Endothelial cell of hepatic sinusoid (primary cell): ENCODE measurements around the gene METTL1.

Experiments used
- in situ Hi-C: cut with HindIII; loops from 2 replicates; pipeline ENCODE4 v1.10.0; 2017; ENCODE audit warnings: low sequenced_read_pairs

The METTL1 gene

GRCh38 chr12:57739914-57740538 lies 31.9 kb downstream of the METTL1 start:
- in situ Hi-C loops = no loop called here

GRCh38 chr12:57739387-57739786 lies 32.5 kb downstream of the METTL1 start:
- in situ Hi-C loops = no loop called here

- in situ Hi-C loops = no loop called here
Observed at GRCh38 chr12:57738661-57739237, 33.2 kb downstream of the METTL1 start, which contains the start of gene AGAP2. TSS of gene AGAP2 (minus strand) at chr12:57738742. CDS start at chr12:57738246, 496 bp downstream.

GRCh38 chr12:57737467-57738460 lies 34.1 kb downstream of the METTL1 start:
- in situ Hi-C loops = no loop called here

- in situ Hi-C loops = no loop called here
Observed at GRCh38 chr12:57736741-57737466, 35.0 kb downstream of the METTL1 start.

- in situ Hi-C loops = no loop called here
Observed at GRCh38 chr12:57735952-57736740, 35.8 kb downstream of the METTL1 start.

GRCh38 chr12:57735198-57735855 lies 36.6 kb downstream of the METTL1 start:
- in situ Hi-C loops = no loop called here

- in situ Hi-C loops = no loop called here
Observed at GRCh38 chr12:57734591-57734990, 37.3 kb downstream of the METTL1 start.

GRCh38 chr12:57733928-57734327 lies 38.0 kb downstream of the METTL1 start:
- in situ Hi-C loops = no loop called here

GRCh38 chr12:57732726-57733593 lies 38.9 kb downstream of the METTL1 start:
- in situ Hi-C loops = no loop called here

- in situ Hi-C loops = no loop called here
Observed at GRCh38 chr12:57732270-57732669, 39.6 kb downstream of the METTL1 start.

GRCh38 chr12:57731411-57732080 lies 40.4 kb downstream of the METTL1 start:
- in situ Hi-C loops = no loop called here

- in situ Hi-C loops = no loop called here
Observed at GRCh38 chr12:57730336-57731067, 41.4 kb downstream of the METTL1 start.

- in situ Hi-C loops = no loop called here
Observed at GRCh38 chr12:57729321-57729844, 42.5 kb downstream of the METTL1 start.

GRCh38 chr12:57727758-57728395 lies 44.0 kb downstream of the METTL1 start:
- in situ Hi-C loops = no loop called here

- in situ Hi-C loops = no loop called here
Observed at GRCh38 chr12:57726884-57727757, 44.8 kb downstream of the METTL1 start.
